ENCODE results near the gene POU1F1. TPM values are rescaled to one million over a fixed set of nuclear protein-coding genes. Genes with fewer than 3 reads are reported as not detected.
A peak's percentile ranks its signal among the peaks of the same experiment; 100 is the strongest.

POU1F1 gene
- polyA plus RNA-seq, 1 of the 3 experiments (the other 2 are of a cell fraction) = not detected

DNA sequence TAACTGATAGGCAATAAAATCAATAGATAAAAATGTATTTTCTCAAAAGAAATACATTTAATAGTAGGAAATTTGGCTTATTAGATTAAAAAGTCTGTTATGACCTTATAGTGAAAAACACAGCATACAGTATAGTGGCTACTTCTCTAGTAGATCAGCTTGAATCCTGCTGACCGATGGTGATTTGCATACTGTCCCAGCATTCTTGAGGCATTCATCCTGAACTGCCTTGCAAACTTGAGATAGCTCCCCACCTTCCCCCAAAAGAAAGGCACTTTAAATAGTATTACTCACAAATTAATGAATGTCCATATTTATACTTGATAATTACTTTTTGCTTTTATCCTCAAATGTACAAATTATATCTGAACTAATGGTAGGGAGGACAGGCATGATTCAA is 42.6 kb downstream of the POU1F1 start:
- POLR2A ChIA-PET = no interaction called here
- no peaks in the 10 kb centered on the region for H3F3A ChIP-seq (replicated peaks; ENCODE audit: insufficient read depth)
- no peak overlapping the region for H3K27ac ChIP-seq (ENCODE audit: low read depth in 2 of 2, low read length in 1 of 2)
- TF ChIP-seq RCOR1 (IDR thresholded peaks at IDR 0.05; ENCODE audit: low read length) (no peak), SIN3A (IDR thresholded peaks at IDR 0.05; ENCODE audit: borderline replicate concordance, low read depth, low read length) (no peak), PBX3 (IDR thresholded peaks at IDR 0.05) (no peak), RFX5 (IDR thresholded peaks at IDR 0.05; ENCODE audit: low read length) (no peak), GATA2 (CRISPR knock-in tag; IDR thresholded peaks at IDR 0.05) (no peak), CHD2 (IDR thresholded peaks at IDR 0.05; ENCODE audit: low read length, partially characterized antibody) (no peak), ELF1 (IDR thresholded peaks at IDR 0.05) (no peak), RXRA (IDR thresholded peaks at IDR 0.05; ENCODE audit: borderline replicate concordance, low read depth) (no peak), MXI1 (IDR thresholded peaks at IDR 0.05; ENCODE audit: low read depth, low read length) (no peak), FOSL2 (IDR thresholded peaks at IDR 0.05; ENCODE audit: borderline replicate concordance, low read depth) (no peak), TCF12 (IDR thresholded peaks at IDR 0.05) (no peak), YY1 (IDR thresholded peaks at IDR 0.05; ENCODE audit: low read depth) (no peak), USF2 (IDR thresholded peaks at IDR 0.05; ENCODE audit: borderline replicate concordance, low read depth, low read length) (no peak)
- TF ChIP-seq, protein P1, sequence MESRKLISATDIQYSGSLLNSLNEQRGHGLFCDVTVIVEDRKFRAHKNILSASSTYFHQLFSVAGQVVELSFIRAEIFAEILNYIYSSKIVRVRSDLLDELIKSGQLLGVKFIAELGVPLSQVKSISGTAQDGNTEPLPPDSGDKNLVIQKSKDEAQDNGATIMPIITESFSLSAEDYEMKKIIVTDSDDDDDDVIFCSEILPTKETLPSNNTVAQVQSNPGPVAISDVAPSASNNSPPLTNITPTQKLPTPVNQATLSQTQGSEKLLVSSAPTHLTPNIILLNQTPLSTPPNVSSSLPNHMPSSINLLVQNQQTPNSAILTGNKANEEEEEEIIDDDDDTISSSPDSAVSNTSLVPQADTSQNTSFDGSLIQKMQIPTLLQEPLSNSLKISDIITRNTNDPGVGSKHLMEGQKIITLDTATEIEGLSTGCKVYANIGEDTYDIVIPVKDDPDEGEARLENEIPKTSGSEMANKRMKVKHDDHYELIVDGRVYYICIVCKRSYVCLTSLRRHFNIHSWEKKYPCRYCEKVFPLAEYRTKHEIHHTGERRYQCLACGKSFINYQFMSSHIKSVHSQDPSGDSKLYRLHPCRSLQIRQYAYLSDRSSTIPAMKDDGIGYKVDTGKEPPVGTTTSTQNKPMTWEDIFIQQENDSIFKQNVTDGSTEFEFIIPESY (IDR thresholded peaks at IDR 0.05; ENCODE audit: borderline replicate concordance, low read depth) = no peak
- CTCF ChIA-PET = interaction anchor here (1.2 kb wide), 1 partner anchor 8 kb away, joined by 4 read pairs; no protein-coding TSS in a partner anchor
- H4K20me1 ChIP-seq (ENCODE audit: insufficient read depth) = no peaks in the 10 kb centered on the region
- no peaks in the 10 kb centered on the region for H3K9me3 ChIP-seq
- peaks cover 0 to 7% of the 10 kb centered on the region in 2 experiments; a peak in 2 of 4 replicates for H3K4me1 ChIP-seq (ENCODE audit: control insufficient read depth in 1 of 2, insufficient read depth in 2 of 2, low read depth in 1 of 2, low read length in 1 of 2)
- no peaks in the 10 kb centered on the region for H3K9me2 ChIP-seq
- 88% methylated on average over 1 of the region's 1 CpG for WGBS (ENCODE audit: low lambda C conversion rate)
- H3K27me3 ChIP-seq (ENCODE audit: insufficient read depth) = no peaks in the 10 kb centered on the region
- H3K79me2 ChIP-seq (ENCODE audit: insufficient read depth) = peaks cover 8% of the 10 kb centered on the region; the same call in 1 of the 2 replicates
- H3K36me3 ChIP-seq (replicated peaks in 1 of 2; ENCODE audit: control insufficient read depth in 1 of 2, insufficient read depth in 2 of 2, low read length in 1 of 2) = peaks cover 0 to 5% of the 10 kb centered on the region in 2 experiments
- DNase-seq = no peak
- no peak overlapping the region for H3K4me3 ChIP-seq (ENCODE audit: low read depth in 2 of 2, low read length in 1 of 2)
- no peak overlapping the region for H3K9ac ChIP-seq
- H3K4me2 ChIP-seq = no peak overlapping the region
- H2AFZ ChIP-seq (ENCODE audit: low read depth) = no peak overlapping the region

GRCh38 chr3:87229113-87229512 is 47.3 kb downstream of the POU1F1 start:
- peaks cover 14% of the 10 kb centered on the region; the same call in 1 of the 2 replicates for H3K79me2 ChIP-seq (ENCODE audit: insufficient read depth)

More at GRCh38 chr3:87229113-87229512, 47.3 kb downstream of the POU1F1 start:
- POLR2A ChIA-PET = no interaction called here
- 95% methylated on average over 1 of the region's 1 CpG for WGBS (ENCODE audit: low lambda C conversion rate)
- no peak overlapping the region for H2AFZ ChIP-seq (ENCODE audit: low read depth)
- TF ChIP-seq POLR2AphosphoS5 (IDR thresholded peaks at IDR 0.05; ENCODE audit: low read depth, low read length) = no peak
- no peak for TF ChIP-seq GABPA (IDR thresholded peaks at IDR 0.05; ENCODE audit: low read depth)
- TF ChIP-seq, protein P2, sequence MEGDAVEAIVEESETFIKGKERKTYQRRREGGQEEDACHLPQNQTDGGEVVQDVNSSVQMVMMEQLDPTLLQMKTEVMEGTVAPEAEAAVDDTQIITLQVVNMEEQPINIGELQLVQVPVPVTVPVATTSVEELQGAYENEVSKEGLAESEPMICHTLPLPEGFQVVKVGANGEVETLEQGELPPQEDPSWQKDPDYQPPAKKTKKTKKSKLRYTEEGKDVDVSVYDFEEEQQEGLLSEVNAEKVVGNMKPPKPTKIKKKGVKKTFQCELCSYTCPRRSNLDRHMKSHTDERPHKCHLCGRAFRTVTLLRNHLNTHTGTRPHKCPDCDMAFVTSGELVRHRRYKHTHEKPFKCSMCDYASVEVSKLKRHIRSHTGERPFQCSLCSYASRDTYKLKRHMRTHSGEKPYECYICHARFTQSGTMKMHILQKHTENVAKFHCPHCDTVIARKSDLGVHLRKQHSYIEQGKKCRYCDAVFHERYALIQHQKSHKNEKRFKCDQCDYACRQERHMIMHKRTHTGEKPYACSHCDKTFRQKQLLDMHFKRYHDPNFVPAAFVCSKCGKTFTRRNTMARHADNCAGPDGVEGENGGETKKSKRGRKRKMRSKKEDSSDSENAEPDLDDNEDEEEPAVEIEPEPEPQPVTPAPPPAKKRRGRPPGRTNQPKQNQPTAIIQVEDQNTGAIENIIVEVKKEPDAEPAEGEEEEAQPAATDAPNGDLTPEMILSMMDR (IDR thresholded peaks at IDR 0.05) = no peak
- TF ChIP-seq EP300 (IDR thresholded peaks at IDR 0.05; ENCODE audit: borderline replicate concordance in 1 of 2, low read depth in 1 of 2, low read length in 1 of 2) = no peak
- no peak for TF ChIP-seq RCOR1 (IDR thresholded peaks at IDR 0.05; ENCODE audit: low read length)
- TF ChIP-seq MXI1 (IDR thresholded peaks at IDR 0.05; ENCODE audit: low read depth, low read length) = no peak
- no peak for TF ChIP-seq EZH2phosphoT487 (IDR thresholded peaks at IDR 0.05; ENCODE audit: borderline replicate concordance, low read depth)
- TF ChIP-seq, protein P1 (IDR thresholded peaks at IDR 0.05; ENCODE audit: borderline replicate concordance, low read depth) = no peak
- TF ChIP-seq TEAD4 (IDR thresholded peaks at IDR 0.05; ENCODE audit: borderline replicate concordance, insufficient read depth) = no peak
- no peak for TF ChIP-seq YY1 (IDR thresholded peaks at IDR 0.05; ENCODE audit: low read depth)
- no peak for TF ChIP-seq RXRA (IDR thresholded peaks at IDR 0.05; ENCODE audit: borderline replicate concordance, low read depth)
- H3F3A ChIP-seq (replicated peaks; ENCODE audit: insufficient read depth) = no peaks in the 10 kb centered on the region
- no peaks in the 10 kb centered on the region for H3K36me3 ChIP-seq (replicated peaks in 1 of 2; ENCODE audit: control insufficient read depth in 1 of 2, insufficient read depth in 2 of 2, low read length in 1 of 2)
- peak overlapping the region; percentile 93; the same call in 1 of the 2 replicates for H3K4me2 ChIP-seq
- CTCF ChIA-PET = no interaction called here
- no peaks in the 10 kb centered on the region for H3K27me3 ChIP-seq (ENCODE audit: insufficient read depth)
- no peaks in the 10 kb centered on the region for H4K20me1 ChIP-seq (ENCODE audit: insufficient read depth)
- H3K4me3 ChIP-seq (ENCODE audit: low read depth in 2 of 2, low read length in 1 of 2) = no peak overlapping the region
- no peak overlapping the region for H3K27ac ChIP-seq (ENCODE audit: low read depth in 2 of 2, low read length in 1 of 2)
- no peak overlapping the region for H3K9ac ChIP-seq
- no peak for DNase-seq
- no peaks in the 10 kb centered on the region for H3K9me2 ChIP-seq
- H3K4me1 ChIP-seq (ENCODE audit: control insufficient read depth in 1 of 2, insufficient read depth in 2 of 2, low read depth in 1 of 2, low read length in 1 of 2) = peaks cover 0 to 10% of the 10 kb centered on the region in 2 experiments; a peak in 3 of 4 replicates
- no peaks in the 10 kb centered on the region for H3K9me3 ChIP-seq

Data from SK-N-SH (cell line).